Small intestine (tissue), 7 donors: Measurements from ENCODE around the gene KIAA0825. TPM values are rescaled to one million over a fixed set of nuclear protein-coding genes. Genes with fewer than 3 reads are reported as not detected.
"Not testable (repeated sequence)": the region's sequence is repeated elsewhere in the genome, so short reads cannot be mapped to it uniquely, and the experiment has no call there.

Experiments used
- DNase-seq, 2 donors: peaks; one replicate each; pipeline versions ENCODE4 v3.0.0 to v3.0.0-alpha.2; 2013
- FAIRE-seq: peaks from 2 replicates; lab custom pipeline; 2012; peaks lifted over from hg19 to GRCh38; lab: Jason Lieb, UNC
- H3K27ac ChIP-seq, 3 donors: one replicate each; pipeline ENCODE4 v1.5.1; 2013; ENCODE audit warnings: low read length in 2 of 3, mild to moderate bottlenecking in 2 of 3, control low read depth in 1 of 3, inconsistent platforms in 1 of 3, low read depth in 1 of 3, moderate library complexity in 1 of 3
- H3K27me3 ChIP-seq, 3 donors: one replicate each; pipeline ENCODE4 v1.6.1; 2013; ENCODE audit warnings: low read length in 3 of 3, inconsistent platforms in 1 of 3; ENCODE audit not compliant: control insufficient read depth in 3 of 3, insufficient read depth in 3 of 3
- H3K36me3 ChIP-seq, 3 donors: one replicate each; pipeline ENCODE4 v1.6.1; 2013; ENCODE audit warnings: low read length in 3 of 3, inconsistent platforms in 1 of 3, low read depth in 1 of 3, mild to moderate bottlenecking in 1 of 3, moderate library complexity in 1 of 3; ENCODE audit not compliant: control insufficient read depth in 3 of 3, insufficient read depth in 2 of 3
- H3K4me1 ChIP-seq, 3 donors: one replicate each; pipeline ENCODE4 v1.6.1; 2013; ENCODE audit warnings: low read length in 2 of 3, inconsistent platforms in 1 of 3, low read depth in 1 of 3, mild to moderate bottlenecking in 1 of 3, moderate library complexity in 1 of 3; ENCODE audit not compliant: control insufficient read depth in 3 of 3, insufficient read depth in 2 of 3
- H3K4me3 ChIP-seq, 3 donors: one replicate each; pipeline ENCODE4 v1.5.1; 2013; ENCODE audit warnings: low read length in 3 of 3, control low read depth in 1 of 3, inconsistent platforms in 1 of 3, low read depth in 1 of 3, mild to moderate bottlenecking in 1 of 3, moderate library complexity in 1 of 3
- H3K9me3 ChIP-seq, 2 donors: one replicate each; pipeline ENCODE4 v1.6.1; 2013; ENCODE audit warnings: low read depth in 1 of 2, low read length in 1 of 2; ENCODE audit not compliant: control insufficient read depth in 2 of 2, insufficient read depth in 1 of 2
- WGBS, 3 donors: extraction: QIAGEN DNeasy Blood & Tissue Kit; methylation state at CpG; one replicate each; pipeline ENCODE4 v1.1.7; 2013; 5-methylcytosine and 5-hydroxymethylcytosine counted together
- polyA plus RNA-seq, 4 donors: library from polyadenylated mRNA; stranded (reverse) in 3 of 4; unstranded in 1 of 4; fragments of 200-250 nt in 3 of 4; fragments of 120-200 nt in 1 of 4; gene quantifications; one replicate each; pipeline versions ENCODE4 v1.2.1 to v1.2.3, GENCODE V29; 2013
- donor health status: healthy with polysubstance abuse.
- donor health status: control.
- donor health status: control.
- donor health status: Bipolar disorder and iron deficiency.
- donor health status: healthy.

Gene KIAA0825
- polyA plus RNA-seq, 4 donors, result 0.51 to 2.6 (median 0.61) TPM

GRCh38 chr5:94157704-94158539 lies 460.5 kb downstream of the KIAA0825 start:
- no peaks in the 10 kb centered on the region for H3K4me1 ChIP-seq
- H3K27ac ChIP-seq, result no peak overlapping the region
- 49 to 77% (median 73%) methylated on average over 4 of the region's 4 CpGs for WGBS, 3 donors
- no peaks in the 10 kb centered on the region for H3K27me3 ChIP-seq
- H3K36me3 ChIP-seq, result no peaks in the 10 kb centered on the region
- H3K9me3 ChIP-seq, result no peaks in the 10 kb centered on the region
- DNase-seq, result no peak
- H3K4me3 ChIP-seq, result no peak overlapping the region
- FAIRE-seq, result no peak

DNA sequence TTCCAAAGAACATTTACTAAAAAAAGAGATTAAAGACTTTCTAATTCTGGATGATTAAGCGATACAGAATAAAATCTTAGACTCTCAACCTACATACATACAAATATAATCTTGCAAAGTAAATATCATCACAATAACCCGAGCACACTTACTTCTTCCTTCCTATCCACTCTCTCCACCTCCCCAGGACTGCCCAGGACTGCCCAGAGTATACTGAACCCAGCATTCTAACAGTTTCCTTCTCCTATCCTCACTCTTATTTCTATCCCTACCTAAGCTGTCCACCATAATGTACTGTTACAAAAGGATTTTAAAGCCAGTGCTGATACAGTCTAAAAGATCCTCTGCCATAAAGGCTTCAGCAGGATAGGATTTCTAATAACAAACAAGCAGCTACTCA lies 463.7 kb downstream of the KIAA0825 start:
- no peaks in the 10 kb centered on the region for H3K27me3 ChIP-seq
- no peaks in the 10 kb centered on the region for H3K36me3 ChIP-seq
- peaks cover 0 to 2% of the 10 kb centered on the region in 2 donors for H3K9me3 ChIP-seq
- DNase-seq, result no peak
- no peaks in the 10 kb centered on the region for H3K4me1 ChIP-seq
- H3K4me3 ChIP-seq, result no peak overlapping the region
- no peak for FAIRE-seq
- 64 to 81% (median 79%) methylated on average over 2 of the region's 2 CpGs for WGBS, 3 donors
- H3K27ac ChIP-seq, result no peak overlapping the region

DNA sequence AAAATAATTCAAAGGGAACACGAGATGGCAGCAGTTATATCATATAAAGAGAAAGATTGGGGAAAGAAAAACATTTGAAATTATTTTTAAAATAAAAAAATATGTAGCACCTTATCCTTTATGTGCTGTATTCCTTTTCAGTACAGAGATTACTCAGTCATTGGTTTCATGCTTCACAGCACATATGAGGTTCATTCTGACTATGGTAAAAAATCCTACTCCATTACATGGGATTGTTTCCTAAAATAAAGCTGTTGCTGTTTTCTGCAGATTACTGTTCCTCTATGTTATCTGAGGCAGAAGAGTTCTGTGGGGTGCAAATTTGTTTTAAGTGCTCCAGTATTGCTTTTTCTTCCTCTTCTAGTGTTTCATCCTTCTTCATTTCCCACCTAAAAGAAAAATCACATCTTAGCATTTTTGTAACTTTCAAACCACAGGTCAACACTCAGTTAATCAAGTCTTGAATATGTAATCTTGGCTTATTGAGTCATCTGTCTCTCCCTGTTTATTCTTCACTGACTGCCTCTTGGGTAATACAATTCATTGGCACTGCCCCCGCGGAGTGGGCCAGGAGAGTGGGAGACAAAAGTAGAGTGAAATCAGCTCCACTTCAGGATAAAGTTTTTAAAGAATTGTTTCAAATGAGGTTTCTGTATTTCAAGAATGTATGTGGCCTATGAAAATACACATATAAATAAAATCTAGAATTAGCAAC lies 464.5 kb downstream of the KIAA0825 start:
- Histone ChIP-seq H3K4me3 (no peak overlapping the region), H3K27me3 (no peaks in the 10 kb centered on the region), H3K36me3 (no peaks in the 10 kb centered on the region), H3K27ac (no peak overlapping the region), H3K9me3 (peaks cover 0 to 3% of the 10 kb centered on the region in 2 donors), H3K4me1 (no peaks in the 10 kb centered on the region)
- 76 to 85% (median 82%) methylated on average over 3 of the region's 3 CpGs for WGBS, 3 donors
- DNase-seq (no peak), FAIRE-seq (no peak)

DNA sequence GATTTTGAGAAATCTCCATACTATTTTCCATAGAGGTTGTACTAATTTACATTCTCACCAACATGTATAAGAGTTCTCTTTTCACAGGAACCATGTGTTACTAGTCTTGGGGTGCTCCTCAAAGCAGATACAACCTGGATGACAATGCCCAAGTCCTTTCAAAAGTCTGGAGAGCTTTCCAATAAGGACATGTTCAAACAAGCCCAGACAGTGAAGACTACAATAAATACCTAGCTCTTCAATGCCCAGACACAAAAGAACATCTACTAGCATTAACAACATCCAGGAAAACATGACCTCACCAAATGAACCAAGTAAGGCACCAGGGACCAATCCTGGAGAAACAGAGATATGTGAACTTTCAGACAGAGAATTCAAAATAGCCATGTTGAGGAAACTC lies 474.8 kb downstream of the KIAA0825 start:
- not testable (repeated sequence) for FAIRE-seq

GRCh38 chr5:94140300-94140699 lies 478.1 kb downstream of the KIAA0825 start:
- Histone ChIP-seq H3K36me3 (no peaks in the 10 kb centered on the region), H3K27ac (no peak overlapping the region), H3K4me3 (no peak overlapping the region), H3K27me3 (no peaks in the 10 kb centered on the region), H3K9me3 (no peaks in the 10 kb centered on the region), H3K4me1 (no peaks in the 10 kb centered on the region)
- DNase-seq (no peak), FAIRE-seq (no peak)
- 95 to 98% (median 98%) methylated on average over 2 of the region's 2 CpGs for WGBS, 3 donors

More for the DNA sequence above, 474.8 kb downstream of the KIAA0825 start:
- H3K36me3 ChIP-seq, H3K4me3 ChIP-seq, H3K27me3 ChIP-seq, H3K27ac ChIP-seq, H3K4me1 ChIP-seq, H3K9me3 ChIP-seq, DNase-seq: not testable (repeated sequence)

DNA sequence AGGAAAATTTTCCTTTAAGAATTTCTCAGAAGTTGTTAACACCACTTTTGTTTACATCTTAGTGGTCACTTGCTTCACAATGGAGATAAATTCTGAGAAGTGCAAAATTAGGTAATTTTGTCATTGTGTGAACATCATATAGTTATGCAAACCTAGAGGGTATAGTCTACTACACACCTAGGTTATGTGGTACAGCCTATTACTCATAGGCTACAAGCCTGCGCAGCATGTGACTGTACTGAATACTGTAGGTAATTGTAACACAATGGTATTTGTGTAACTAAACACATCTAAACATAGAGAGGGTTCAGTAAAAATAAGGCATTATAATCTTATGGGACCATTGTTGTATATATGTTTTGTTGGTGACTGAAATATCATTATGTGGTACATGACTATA lies 488.3 kb downstream of the KIAA0825 start:
- Histone ChIP-seq H3K36me3 (no peaks in the 10 kb centered on the region), H3K4me1 (no peaks in the 10 kb centered on the region), H3K4me3 (no peak overlapping the region), H3K27me3 (no peaks in the 10 kb centered on the region), H3K9me3 (no peaks in the 10 kb centered on the region), H3K27ac (no peak overlapping the region)
- FAIRE-seq, result no peak
- no peak for DNase-seq
- 95 to 98% (median 95%) methylated on average over 1 of the region's 1 CpG for WGBS, 3 donors

GRCh38 chr5:94125107-94125506 lies 493.3 kb downstream of the KIAA0825 start:
- no peak for DNase-seq
- Histone ChIP-seq H3K36me3 (no peaks in the 10 kb centered on the region), H3K27me3 (peaks cover 0 to 4% (median 0%) of the 10 kb centered on the region in 3 donors), H3K9me3 (peaks cover 0 to 2% of the 10 kb centered on the region in 2 donors), H3K27ac (no peak overlapping the region), H3K4me3 (no peak overlapping the region), H3K4me1 (no peaks in the 10 kb centered on the region)
- no peak for FAIRE-seq
- 78 to 82% (median 81%) methylated on average over 2 of the region's 2 CpGs for WGBS, 3 donors

GRCh38 chr5:94116317-94116716 lies 502.1 kb downstream of the KIAA0825 start:
- DNase-seq, H3K27me3 ChIP-seq, H3K4me3 ChIP-seq, FAIRE-seq, H3K4me1 ChIP-seq, H3K36me3 ChIP-seq, H3K27ac ChIP-seq: not testable (repeated sequence)
- 81 to 86% (median 83%) methylated on average over 2 of the region's 2 CpGs for WGBS, 3 donors
- H3K9me3 ChIP-seq, result peaks cover 0 to 15% of the 10 kb centered on the region in 2 donors
